Common myeloid progenitor, CD34-positive (primary cell): ENCODE data around the gene CABS1. TPM values are rescaled to one million over a fixed set of nuclear protein-coding genes. Genes with fewer than 3 reads are reported as not detected.

Experiments
- CTCF ChIA-PET: fragments of 350-600 bp; sonication (Branson Sonifier 250); formaldehyde crosslinking; loops from one replicate; lab custom pipeline; 2021; ENCODE audit warnings: antibody characterized with exemption; lab: Charles Lee
- POLR2A ChIA-PET: fragments of 350-600 bp; sonication (Branson Sonifier 250); formaldehyde crosslinking; loops from one replicate; lab custom pipeline; 2021; ENCODE audit warnings: antibody characterized with exemption; lab: Charles Lee
- DNase-seq, 3 donors: peaks; one replicate each; pipeline versions ENCODE4 v3.0.0 to v3.0.0-alpha.2; 2013
- H3K27ac ChIP-seq, 2 experiments: 1 replicate in 1 of 2; 2 replicates in 1 of 2; pipeline ENCODE4 v1.7.0; 2013; ENCODE audit warnings: inconsistent platforms in 2 of 2, low read length in 2 of 2, mild to moderate bottlenecking in 2 of 2, low read depth in 1 of 2, moderate library complexity in 1 of 2; ENCODE audit not compliant: severe bottlenecking in 2 of 2, insufficient read depth in 1 of 2, poor library complexity in 1 of 2
- H3K27me3 ChIP-seq, 5 experiments: replicated peaks in 2 of 5; 1 replicate in 3 of 5; 2 replicates in 2 of 5; pipeline versions ENCODE4 v1.6.1 to v1.7.0; 2013; ENCODE audit warnings: low read length in 4 of 5, mild to moderate bottlenecking in 2 of 5, moderate library complexity in 2 of 5, inconsistent platforms in 1 of 5; ENCODE audit not compliant: insufficient read depth in 5 of 5, control insufficient read depth in 4 of 5
- H3K36me3 ChIP-seq, 4 experiments: 1 replicate in 2 of 4; 2 replicates in 2 of 4; pipeline versions ENCODE4 v1.6.1 to v1.7.0; 2013; ENCODE audit warnings: low read length in 3 of 4, control low read depth in 1 of 4, mild to moderate bottlenecking in 1 of 4; ENCODE audit not compliant: control insufficient read depth in 4 of 4, insufficient read depth in 4 of 4
- H3K4me1 ChIP-seq, 4 experiments: 1 replicate in 3 of 4; 2 replicates in 1 of 4; pipeline versions ENCODE4 v1.6.1 to v1.7.1; 2013; ENCODE audit warnings: low read length in 3 of 4, mild to moderate bottlenecking in 3 of 4, control low read depth in 1 of 4, inconsistent platforms in 1 of 4, moderate library complexity in 1 of 4; ENCODE audit not compliant: control insufficient read depth in 4 of 4, insufficient read depth in 4 of 4; ENCODE audit errors: control extremely low read depth in 1 of 4
- H3K4me3 ChIP-seq, 7 experiments: 1 replicate in 4 of 7; 2 replicates in 3 of 7; pipeline versions ENCODE4 v1.5.1 to v1.7.0; 2013; ENCODE audit warnings: mild to moderate bottlenecking in 7 of 7, low read length in 6 of 7, moderate library complexity in 6 of 7, inconsistent platforms in 2 of 7, low read depth in 2 of 7, control low read depth in 1 of 7; ENCODE audit not compliant: insufficient read depth in 4 of 7, control insufficient read depth in 1 of 7; ENCODE audit errors: extremely low read depth in 1 of 7
- H3K9me3 ChIP-seq, 5 experiments: 1 replicate in 4 of 5; 2 replicates in 1 of 5; pipeline versions ENCODE4 v1.6.1 to v1.7.1; 2013; ENCODE audit warnings: low read length in 4 of 5, mild to moderate bottlenecking in 2 of 5, inconsistent platforms in 1 of 5, low read depth in 1 of 5, moderate library complexity in 1 of 5; ENCODE audit not compliant: control insufficient read depth in 4 of 5, insufficient read depth in 2 of 5; ENCODE audit errors: control extremely low read depth in 1 of 5
- WGBS: methylation state at CpG from one replicate; pipeline ENCODE4 v1.1.5; 2013; ENCODE audit not compliant: insufficient coverage; 5-methylcytosine and 5-hydroxymethylcytosine counted together
- polyA plus RNA-seq: library from polyadenylated mRNA; unstranded; fragments of 120-200 nt; gene quantifications from one replicate; pipeline ENCODE4 v1.2.1, GENCODE V29; 2013

CABS1 gene
- polyA plus RNA-seq: not detected

- Histone ChIP-seq H3K27me3 (no peaks in the 10 kb centered on the region), H3K4me3 (no peak within 1 kb of the TSS), H3K9me3 (no peaks in the 10 kb centered on the region), H3K27ac (no peak within 1 kb of the TSS), H3K4me1 (no peaks in the 10 kb centered on the region), H3K36me3 (no peaks in the 10 kb centered on the region)
- DNase-seq: no peak
- CTCF ChIA-PET: no interaction called here
- POLR2A ChIA-PET: no interaction called here
- 83% methylated on average over 1 of the region's 3 CpGs for WGBS
Observed at GRCh38 chr4:70334681-70335080, at the start of gene CABS1. Gene CABS1 (plus strand): TSS chr4:70334981. CDS start chr4:70335040, 59 bp downstream.

- H3K27ac ChIP-seq: no peak overlapping the region
- H3K27me3 ChIP-seq: no peaks in the 10 kb centered on the region
- no peak for DNase-seq
- ChIA-PET POLR2A (interaction anchor here (0.5 kb wide), 1 partner anchor 62 kb away, joined by 3 read pairs; no protein-coding TSS in a partner anchor), CTCF (no interaction called here)
- WGBS: no CpG with 5 or more reads among the region's 1 CpG
- no peaks in the 10 kb centered on the region for H3K4me1 ChIP-seq
- H3K9me3 ChIP-seq: no peaks in the 10 kb centered on the region
- H3K36me3 ChIP-seq: no peaks in the 10 kb centered on the region
- H3K4me3 ChIP-seq: no peak overlapping the region
Observed at GRCh38 chr4:70288651-70289050, 46.1 kb upstream of the CABS1 start.

DNA sequence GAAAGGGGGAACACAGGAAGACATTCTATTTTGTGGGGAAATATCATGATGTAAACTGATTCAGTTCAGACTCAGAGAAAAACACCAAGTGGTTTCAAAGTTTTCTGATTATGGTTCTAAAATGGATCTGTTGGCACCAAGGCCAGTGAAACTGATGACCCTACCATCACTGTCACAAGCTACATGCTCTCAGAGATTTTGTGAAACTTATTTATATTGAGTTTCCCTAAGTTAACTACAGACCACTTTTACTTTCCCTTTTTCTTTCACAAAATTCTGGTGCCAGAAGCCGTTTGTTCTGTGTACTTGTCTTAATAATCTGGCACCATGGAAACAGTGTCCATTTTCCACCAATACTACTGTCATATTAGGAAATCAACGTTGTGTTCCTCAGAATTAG, 43.4 kb upstream of the CABS1 start:
- no peak overlapping the region for H3K27ac ChIP-seq
- ChIA-PET CTCF (no interaction called here), POLR2A (no interaction called here)
- H3K4me3 ChIP-seq: no peak overlapping the region
- H3K27me3 ChIP-seq: no peaks in the 10 kb centered on the region
- no peaks in the 10 kb centered on the region for H3K36me3 ChIP-seq
- 100% methylated on average over 1 of the region's 2 CpGs for WGBS
- DNase-seq: no peak
- H3K4me1 ChIP-seq: no peaks in the 10 kb centered on the region
- H3K9me3 ChIP-seq: peaks cover 0 to 2% (median 0%) of the 10 kb centered on the region in 5 experiments

DNA sequence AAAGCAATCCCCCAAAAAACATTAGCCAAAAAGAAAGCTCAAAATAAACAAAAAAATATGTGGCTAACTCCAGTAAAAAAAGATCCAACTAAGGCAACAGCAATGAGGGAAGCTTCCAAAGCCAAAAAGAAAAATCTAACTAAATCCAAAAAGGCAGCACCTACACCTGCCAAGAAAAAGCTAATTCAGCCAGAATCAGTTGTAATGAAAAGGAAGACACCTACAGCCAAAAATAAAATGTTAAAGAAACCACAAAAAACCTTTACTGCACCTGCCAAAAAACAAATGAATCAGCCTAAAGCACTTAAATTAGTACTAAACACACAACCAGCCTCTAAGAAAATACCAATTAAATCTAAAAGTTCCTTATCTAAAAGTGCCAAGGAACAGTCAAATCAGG, 37.2 kb upstream of the CABS1 start:
- H3K9me3 ChIP-seq: peaks cover 0 to 2% (median 0%) of the 10 kb centered on the region in 5 experiments
- no peaks in the 10 kb centered on the region for H3K4me1 ChIP-seq
- no peaks in the 10 kb centered on the region for H3K27me3 ChIP-seq
- no peaks in the 10 kb centered on the region for H3K36me3 ChIP-seq
- no peak for DNase-seq
- ChIA-PET POLR2A (no interaction called here), CTCF (no interaction called here)
- no peak overlapping the region for H3K4me3 ChIP-seq
- H3K27ac ChIP-seq: no peak overlapping the region

- Histone ChIP-seq H3K27me3 (no peaks in the 10 kb centered on the region), H3K4me3 (no peak overlapping the region), H3K4me1 (no peaks in the 10 kb centered on the region), H3K9me3 (peaks cover 0 to 2% (median 0%) of the 10 kb centered on the region in 5 experiments), H3K27ac (no peak overlapping the region), H3K36me3 (no peaks in the 10 kb centered on the region)
- CTCF ChIA-PET: no interaction called here
- POLR2A ChIA-PET: no interaction called here
- no peak for DNase-seq
- WGBS: 100% methylated on average over 1 of the region's 1 CpG
Observed at GRCh38 chr4:70298051-70298450, 36.7 kb upstream of the CABS1 start.

GRCh38 chr4:70299643-70300042, 35.1 kb upstream of the CABS1 start:
- CTCF ChIA-PET: interaction anchor here (1.3 kb wide), 1 partner anchor 15 kb away, joined by 4 read pairs; no protein-coding TSS in a partner anchor
- POLR2A ChIA-PET: no interaction called here
- peaks cover 0 to 2% (median 0%) of the 10 kb centered on the region in 5 experiments for H3K9me3 ChIP-seq

DNA sequence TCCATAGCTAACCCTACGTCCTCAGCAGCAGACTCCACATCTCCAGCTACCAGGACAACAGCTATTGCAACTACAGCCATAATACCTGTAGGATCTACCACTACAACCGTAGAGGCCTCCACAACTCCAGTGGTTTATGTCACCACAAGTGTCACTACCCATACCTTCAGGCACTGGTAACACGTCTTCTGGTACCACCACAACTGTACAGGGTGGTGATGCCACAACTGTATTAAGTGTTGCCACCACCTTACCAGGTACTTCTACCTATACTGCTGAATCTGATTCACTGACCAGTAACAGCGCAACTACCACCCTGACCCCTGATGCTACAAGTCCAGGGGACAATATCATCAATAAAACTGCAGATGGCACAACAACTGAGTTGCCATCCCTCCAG, 34.6 kb upstream of the CABS1 start:
- H3K36me3 ChIP-seq: no peaks in the 10 kb centered on the region
- H3K9me3 ChIP-seq: peaks cover 0 to 2% (median 0%) of the 10 kb centered on the region in 5 experiments
- H3K27ac ChIP-seq: no peak overlapping the region
- POLR2A ChIA-PET: no interaction called here
- no peak for DNase-seq
- WGBS: 100% methylated on average over 2 of the region's 4 CpGs
- H3K27me3 ChIP-seq: no peaks in the 10 kb centered on the region
- H3K4me3 ChIP-seq: no peak overlapping the region
- CTCF ChIA-PET: interaction anchor here (1.3 kb wide), 1 partner anchor 15 kb away, joined by 4 read pairs; no protein-coding TSS in a partner anchor
- no peaks in the 10 kb centered on the region for H3K4me1 ChIP-seq

More at GRCh38 chr4:70299643-70300042, 35.1 kb upstream of the CABS1 start:
- Histone ChIP-seq H3K36me3 (no peaks in the 10 kb centered on the region), H3K4me1 (no peaks in the 10 kb centered on the region), H3K4me3 (no peak overlapping the region), H3K27me3 (no peaks in the 10 kb centered on the region), H3K27ac (no peak overlapping the region)
- no peak for DNase-seq
- 90% methylated on average over 2 of the region's 2 CpGs for WGBS
